HS-5 (cell line): ENCODE measurements around the gene PRR23E.

Experiments used
- DNase-seq: peaks from one replicate; pipeline ENCODE4 v3.0.0-alpha.2; 2012; ENCODE audit warnings: low read depth

Gene PRR23E

DNA sequence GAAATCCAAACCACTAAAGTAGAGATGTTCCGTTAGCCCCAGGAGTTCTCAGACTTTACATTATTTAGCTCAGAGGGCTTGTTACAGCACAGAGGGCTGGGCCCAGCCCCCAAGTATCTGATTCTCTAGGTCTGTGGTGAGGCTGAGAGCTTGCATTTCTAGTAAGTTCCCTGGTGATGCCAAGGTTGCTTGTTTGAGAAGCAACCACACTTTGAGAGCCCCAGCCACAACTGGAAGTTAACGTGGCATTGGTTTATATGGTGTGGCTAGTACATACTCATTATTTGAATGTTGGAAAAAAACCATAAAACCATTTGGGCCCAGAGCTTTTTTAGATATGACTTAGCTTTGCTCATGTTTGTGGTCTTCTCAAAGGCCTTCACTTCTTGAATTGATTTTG is 35.9 kb downstream of the PRR23E start:
- no peak for DNase-seq

DNA sequence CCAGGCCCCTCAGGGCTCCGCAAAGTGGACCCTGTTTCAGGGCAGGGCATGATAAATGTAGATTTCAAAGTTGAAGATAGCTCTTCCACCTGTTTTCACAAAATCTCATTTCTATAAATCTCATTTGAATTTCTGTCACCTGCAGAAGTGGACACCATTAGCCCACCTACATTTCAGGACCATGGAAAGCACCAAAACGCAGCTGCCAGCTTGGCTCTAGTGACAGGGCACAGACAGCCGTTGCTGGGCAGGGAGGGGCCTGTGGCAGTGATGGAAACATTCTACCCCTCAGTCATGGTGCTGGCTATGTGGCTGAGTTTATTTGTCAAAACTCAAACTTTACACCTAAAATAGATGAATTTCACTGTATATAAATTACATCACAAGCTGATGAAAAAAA is 40.4 kb downstream of the PRR23E start:
- no peak for DNase-seq

DNA sequence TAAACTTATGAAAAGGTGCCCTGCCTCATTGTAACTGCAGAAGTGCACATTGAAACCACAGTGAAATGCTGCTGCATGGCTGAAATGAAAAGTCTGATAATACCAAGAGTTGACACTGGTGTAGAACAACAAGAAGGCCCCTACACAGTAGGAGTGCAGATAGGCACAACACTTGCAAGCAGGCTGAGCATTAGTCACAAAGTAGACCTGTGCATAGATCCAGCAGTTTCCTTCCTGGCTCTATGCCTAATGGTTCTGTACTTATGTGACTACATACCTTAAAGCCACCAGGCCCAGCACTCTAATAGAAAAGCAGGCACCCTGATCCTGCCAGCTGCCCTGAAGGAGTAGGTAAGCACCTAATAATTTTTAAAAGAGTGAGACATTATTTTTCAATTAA is 41.8 kb downstream of the PRR23E start:
- DNase-seq: no peak

DNA sequence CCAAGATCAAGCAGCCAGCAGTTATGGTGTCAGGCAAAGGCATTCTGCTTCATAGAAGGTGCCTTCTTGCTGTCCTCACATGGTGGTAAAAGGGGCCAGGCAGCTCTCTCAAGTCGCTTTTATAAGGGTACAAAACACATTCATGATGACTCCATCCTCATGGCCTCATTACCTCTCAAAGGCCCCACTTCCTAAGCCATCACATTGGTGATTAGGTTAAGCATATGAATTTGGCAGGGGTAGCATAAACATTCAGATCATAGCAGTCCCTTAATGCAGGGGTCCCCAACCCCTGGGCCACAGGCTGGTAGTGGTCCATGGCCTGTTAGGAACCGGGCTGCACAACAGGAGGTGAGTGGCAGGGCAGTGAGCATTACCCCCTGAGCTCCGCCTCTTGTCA is 42.8 kb downstream of the PRR23E start:
- no peak for DNase-seq

DNA sequence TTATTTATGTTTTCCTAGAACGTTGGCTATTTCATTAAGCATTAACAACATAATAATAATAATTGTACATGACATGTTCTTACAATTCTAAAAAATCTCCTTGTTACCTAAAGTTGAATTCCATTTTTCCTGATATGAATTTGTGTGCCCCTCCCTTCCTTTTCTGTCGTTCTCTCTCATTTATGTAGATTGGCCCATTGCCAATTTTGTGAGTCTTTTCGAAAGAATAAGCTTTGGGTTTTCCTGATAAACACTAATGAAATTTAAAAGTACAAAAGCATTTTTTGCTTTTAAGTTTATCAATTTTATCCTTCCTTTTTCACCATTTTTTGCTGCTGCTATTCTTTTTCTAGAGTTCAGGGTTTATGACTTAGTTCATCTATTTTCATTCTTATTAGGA is 44.9 kb downstream of the PRR23E start:
- no peak for DNase-seq

DNA sequence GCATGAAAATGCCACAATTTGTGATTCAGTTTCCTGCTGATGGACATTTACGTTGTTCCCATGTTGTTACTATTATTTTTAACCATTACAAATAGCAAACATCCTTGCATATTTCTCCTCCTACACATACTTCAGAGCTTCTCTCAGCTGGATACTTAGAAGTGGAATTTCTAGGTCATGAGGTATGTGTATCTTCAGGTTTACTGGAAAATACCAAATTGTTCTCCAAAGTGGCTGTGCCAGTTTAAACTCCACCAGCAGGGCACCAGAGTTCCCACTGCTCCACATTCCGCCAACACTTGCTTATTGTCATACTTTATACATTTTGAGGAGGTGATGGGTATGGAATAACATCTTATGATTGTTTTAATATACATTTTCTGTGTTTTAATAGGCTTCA is 45.7 kb downstream of the PRR23E start:
- no peak for DNase-seq

DNA sequence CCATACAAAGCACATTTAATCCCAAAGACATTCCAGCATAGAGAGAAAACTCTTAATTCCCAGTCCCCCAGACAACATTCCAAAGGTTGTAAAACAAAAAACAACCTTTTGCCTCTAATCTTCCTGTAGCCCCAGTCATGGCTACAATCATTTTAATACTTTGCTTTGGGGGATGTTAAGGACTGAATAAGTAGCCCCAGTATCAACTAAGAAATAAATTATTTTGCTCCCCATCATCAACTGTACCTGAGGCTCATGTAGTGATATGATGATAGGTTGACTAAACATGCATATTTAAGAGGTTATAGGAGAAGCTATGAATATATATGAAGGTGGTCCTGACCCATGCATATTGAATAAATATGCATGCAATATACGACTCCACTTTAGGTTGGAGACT is 54.4 kb downstream of the PRR23E start:
- DNase-seq: no peak
